K562 (cell line): Measurements from ENCODE around the gene BSDC1. TPM values are rescaled to one million over a fixed set of nuclear protein-coding genes. Genes with fewer than 3 reads are reported as not detected.

ENCODE experiments used
- ATAC-seq: fragments of 200-7000 bp; cut with Tn5 transposase; 3 replicates; pipeline ENCODE4 v1.9.1; 2020; ENCODE audit warnings: moderate library complexity
- BruUV-seq: library from RNA; stranded (reverse); fragments of 400-500 nt; replicated peaks from 2 replicates; lab custom pipeline; 2021; lab: Mats Ljungman, UMichigan
- CTCF ChIA-PET: fragments of 300-600 bp; formaldehyde crosslinking; extraction: SDS; loops from one replicate; lab custom pipeline; 2021; ENCODE audit warnings: low intra/inter-chr PET ratio; lab: Yijun Ruan, JAX
- POLR2A ChIA-PET: fragments of 300-600, 350-650 bp; sonication (Branson Sonifier 250); formaldehyde crosslinking; extraction: SDS; loops from one replicate; lab custom pipeline; 2021; ENCODE audit warnings: antibody characterized with exemption, inconsistent platforms; lab: Yijun Ruan, JAX
- DNase-seq, 4 experiments: peaks; one replicate each; pipeline versions ENCODE4 v3.0.0 to v3.0.0-alpha.2; 2011 to 2018; ENCODE audit warnings: low spot score in 3 of 4, mixed read lengths in 3 of 4; ENCODE audit errors: extremely low read depth in 1 of 4
- FAIRE-seq: peaks from 2 replicates; lab custom pipeline; 2011; peaks lifted over from hg19 to GRCh38; lab: Jason Lieb, UNC
- H2AFZ ChIP-seq: 2 replicates; pipeline ENCODE4 v1.6.0; 2011; ENCODE audit warnings: low read depth, low read length, control low read depth, inconsistent platforms
- H3K27ac ChIP-seq: fragments of 200-600 bp; 3 replicates; pipeline ENCODE4 v1.8.0; 2011; ENCODE audit warnings: low read depth, mild to moderate bottlenecking, control low read depth, inconsistent platforms, low read length, moderate library complexity, mixed read lengths; ENCODE audit errors: extremely low read depth
- H3K27me3 ChIP-seq, 2 experiments: fragments of 300-600 bp in 1 of 2; 2 replicates in 1 of 2; 3 replicates in 1 of 2; pipeline versions ENCODE4 v1.6.0 to v1.8.0; 2011; ENCODE audit warnings: inconsistent platforms in 2 of 2, low read length in 2 of 2, mild to moderate bottlenecking in 1 of 2, mixed read lengths in 1 of 2, moderate library complexity in 1 of 2; ENCODE audit not compliant: control insufficient read depth in 2 of 2, insufficient read depth in 2 of 2
- H3K36me3 ChIP-seq: fragments of 300-600 bp; 3 replicates; pipeline ENCODE4 v1.8.0; 2011; ENCODE audit warnings: mild to moderate bottlenecking, low read length, inconsistent platforms; ENCODE audit not compliant: control insufficient read depth, insufficient read depth
- H3K4me1 ChIP-seq, 2 experiments: fragments of 200-600 bp in 1 of 2; replicated peaks in 1 of 2; 2 replicates in 1 of 2; 3 replicates in 1 of 2; pipeline versions ENCODE4 v1.5.1 to v1.8.0; 2011; ENCODE audit warnings: inconsistent platforms in 2 of 2, low read length in 2 of 2, mild to moderate bottlenecking in 1 of 2, mixed read lengths in 1 of 2, moderate library complexity in 1 of 2; ENCODE audit not compliant: control insufficient read depth in 2 of 2, insufficient read depth in 2 of 2
- H3K4me2 ChIP-seq: 2 replicates; pipeline ENCODE4 v1.6.1; 2011; ENCODE audit warnings: low read length, control low read depth, inconsistent platforms, mixed read lengths; ENCODE audit not compliant: insufficient read depth
- H3K4me3 ChIP-seq: fragments of 200-600 bp; sonication (generic), shearing (Covaris generic); 2 replicates; pipeline ENCODE4 v1.5.1; 2016; ENCODE audit warnings: control low read depth, inconsistent platforms
- H3K79me2 ChIP-seq: fragments of 200-600 bp; 3 replicates; pipeline ENCODE4 v1.8.0; 2011; ENCODE audit warnings: low read length, inconsistent platforms; ENCODE audit not compliant: control insufficient read depth, insufficient read depth
- H3K9ac ChIP-seq, 2 experiments: 2 replicates each; pipeline versions ENCODE4 v1.6.0 to v1.6.1; 2011; ENCODE audit warnings: low read depth in 2 of 2, low read length in 2 of 2, control low read depth in 1 of 2, inconsistent platforms in 1 of 2, mild to moderate bottlenecking in 1 of 2, mixed read lengths in 1 of 2; ENCODE audit not compliant: insufficient read depth in 1 of 2
- H3K9me1 ChIP-seq: one replicate; pipeline ENCODE4 v1.6.0; 2011; ENCODE audit warnings: inconsistent platforms, mild to moderate bottlenecking, low read length, moderate library complexity; ENCODE audit not compliant: control insufficient read depth, insufficient read depth
- H3K9me3 ChIP-seq: replicated peaks from 2 replicates; pipeline ENCODE4 v1.5.1; 2011; ENCODE audit warnings: low read depth, low read length, inconsistent platforms; ENCODE audit not compliant: control insufficient read depth, insufficient read depth
- H4K20me1 ChIP-seq: replicated peaks from 2 replicates; pipeline ENCODE4 v1.6.1; 2011; ENCODE audit warnings: low read length, inconsistent platforms, mixed read lengths; ENCODE audit not compliant: control insufficient read depth, insufficient read depth
- BRCA1 ChIP-seq, 2 experiments: fragments of 450-650 bp in 1 of 2; sonication (generic) in 1 of 2; formaldehyde crosslinking in 1 of 2; IDR thresholded peaks; 2 replicates each; pipeline versions ENCODE4 v1.5.0 to v1.6.1; 2017 to 2020; ENCODE audit warnings: mild to moderate bottlenecking in 1 of 2, missing genetic modification reagents in 1 of 2
- ETV5 ChIP-seq: sonication (generic); formaldehyde crosslinking; IDR thresholded peaks from 2 replicates; pipeline ENCODE4 v1.4.0; 2020; ENCODE audit warnings: low read depth, mild to moderate bottlenecking, missing genetic modification reagents
- KLF13 ChIP-seq: fragments of 450-650 bp; IDR thresholded peaks from 2 replicates; pipeline ENCODE4 v1.6.1; 2016; ENCODE audit warnings: missing genetic modification characterization, low read depth, mild to moderate bottlenecking, missing compliant biosample characterization, moderate library complexity, borderline replicate concordance
- MED1 ChIP-seq: sonication (generic); formaldehyde crosslinking; IDR thresholded peaks from 2 replicates; pipeline ENCODE4 v1.8.1; 2023; ENCODE audit warnings: missing genetic modification reagents, borderline replicate concordance
- POLR2AphosphoS2 ChIP-seq: IDR thresholded peaks from 2 replicates; pipeline ENCODE4 v1.6.1; 2012; ENCODE audit warnings: low read length, improper control_type of control experiment
- POLR2G ChIP-seq: fragments of 200-400 bp; formaldehyde crosslinking; IDR thresholded peaks from 2 replicates; pipeline ENCODE4 v1.6.1; 2017; ENCODE audit warnings: low read depth, mild to moderate bottlenecking, antibody characterized with exemption, low read length, moderate library complexity
- RBFOX2 ChIP-seq: fragments of 200-400 bp; formaldehyde crosslinking; IDR thresholded peaks from 2 replicates; pipeline ENCODE4 v1.6.1; 2017; ENCODE audit warnings: low read depth, mild to moderate bottlenecking, low read length, moderate library complexity
- RBM22 ChIP-seq: fragments of 200-400 bp; formaldehyde crosslinking; IDR thresholded peaks from 2 replicates; pipeline ENCODE4 v1.6.1; 2018; ENCODE audit warnings: low read length, low read depth; ENCODE audit not compliant: poor library complexity, severe bottlenecking
- TAF9B ChIP-seq: fragments of 450-650 bp; IDR thresholded peaks from 2 replicates; pipeline ENCODE4 v1.6.1; 2018; ENCODE audit warnings: mild to moderate bottlenecking; ENCODE audit not compliant: partially characterized antibody
- ZNF551 ChIP-seq: fragments of 250-450 bp; sonication (Bioruptor Pico); IDR thresholded peaks from 2 replicates; pipeline ENCODE4 v1.5.0; 2021; ENCODE audit warnings: mild to moderate bottlenecking, moderate library complexity
- ZNF584 ChIP-seq: fragments of 200-800 bp; sonication (Bioruptor generic); IDR thresholded peaks from 2 replicates; pipeline ENCODE4 v1.6.1; 2016; ENCODE audit warnings: low read depth, mild to moderate bottlenecking, missing genetic modification characterization, missing compliant biosample characterization
- WGBS: fragments of 100-300 bp; shearing (Covaris generic); methylation state at CpG from one replicate; pipeline ENCODE4 v1.1.6; 2016; ENCODE audit warnings: low coverage, mixed read lengths; ENCODE audit not compliant: insufficient coverage; ENCODE audit errors: missing lambda C conversion rate; 5-methylcytosine and 5-hydroxymethylcytosine counted together
- in situ Hi-C: fragments of 300-500 bp; cut with MboI; formaldehyde crosslinking; loops from 4 replicates; pipeline ENCODE4 v1.15.0; 2018; ENCODE audit warnings: inconsistent platforms, mixed read lengths
- intact Hi-C: fragments of 100-400 bp; cut with micrococcal nuclease; formaldehyde crosslinking; loops from 2 replicates; pipeline ENCODE4 v1.14.2; 2022
- polyA plus RNA-seq, 8 experiments: library from polyadenylated mRNA; depleted of rRNA in 4 of 8; stranded (reverse) in 5 of 8; unstranded in 3 of 8; fragments of >200 nt; fragmentation: Nextera tagmentation in 2 of 8; fragmentation: Illumina TruSeq in 1 of 8; extraction: Ambion mirVana in 2 of 8; extraction: Trizol in 1 of 8; gene quantifications; 2 replicates each; pipeline versions ENCODE4 v1.2.1 to v1.2.3, GENCODE V29; 2011 to 2014; ENCODE audit warnings: inconsistent platforms in 1 of 8, missing spikeins in 1 of 8
- total RNA-seq, 7 experiments: library from RNA; depleted of rRNA in 6 of 7; stranded (reverse); fragments of >200 nt in 6 of 7; fragmentation: Illumina TruSeq in 2 of 7; extraction: Trizol in 2 of 7; gene quantifications; 2 replicates each; pipeline versions ENCODE4 v1.2.1 to v1.2.3, GENCODE V29; 2011 to 2021; ENCODE audit warnings: low replicate concordance in 1 of 7
- TF ChIP-seq, protein P1 (sequence below): fragments of 450-650 bp; conservative IDR thresholded peaks from 2 replicates; pipeline ENCODE4 v1.6.1; 2016; ENCODE audit warnings: missing genetic modification characterization, low read depth, mild to moderate bottlenecking, control low read depth, missing compliant biosample characterization

Gene BSDC1
- total and polyA plus RNA-seq, 9 of the 15 experiments (the other 6 are each of a cell fraction or from before 2014, with no cell fraction given), result 10.2 to 96.8 (median 73.1) TPM

DNA sequence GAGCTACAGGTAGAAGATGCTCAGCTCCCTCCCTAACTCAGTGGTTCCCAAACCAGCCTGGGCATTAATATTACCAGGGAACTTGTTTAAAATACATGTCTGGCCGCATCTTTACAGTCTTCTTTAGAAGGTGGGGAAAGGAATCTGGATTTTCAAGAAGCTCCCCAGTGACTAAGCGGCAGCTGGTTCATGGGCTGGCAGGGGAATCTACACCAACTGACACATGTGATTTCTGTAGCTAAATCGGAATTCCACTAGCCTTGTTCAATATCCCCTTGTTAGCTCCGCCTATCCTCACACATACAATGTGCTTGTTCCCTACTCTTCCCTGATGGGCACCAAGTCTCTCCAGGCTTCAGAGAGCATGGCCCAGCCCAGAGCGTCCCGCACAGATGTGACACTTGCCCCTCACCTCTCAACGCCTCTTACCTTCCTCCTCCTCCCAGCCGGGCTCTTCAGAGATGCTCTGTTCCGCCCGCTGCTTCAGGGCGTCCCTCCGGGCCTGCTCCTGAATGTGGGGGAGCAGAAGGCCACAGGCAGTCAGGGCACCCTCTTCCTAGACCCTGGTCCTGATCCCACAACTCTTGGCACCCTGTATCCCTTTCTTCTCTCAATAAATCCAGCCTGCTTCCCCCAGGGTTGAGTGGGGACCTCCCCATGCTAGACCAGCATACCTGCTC lies 16.6 kb downstream of the BSDC1 start:
- in situ Hi-C loops, result no loop called here
- FAIRE-seq, result no peak
- no peaks in the 10 kb centered on the region for H4K20me1 ChIP-seq
- H3K27me3 ChIP-seq, result no peaks in the 10 kb centered on the region
- H3K79me2 ChIP-seq, result no peaks in the 10 kb centered on the region
- no peak overlapping the region for H2AFZ ChIP-seq
- intact Hi-C loops, result no loop called here
- peak overlapping the region in 1 of 2 experiments; percentile 19; a peak in 1 of 4 replicates for H3K9ac ChIP-seq
- ChIA-PET POLR2A (interaction anchor here (0.6 to 4.7 kb wide), 10 partner anchors 10 to 979 kb away, joined by 3 to 62 read pairs (median 4); partner anchors contain the start of gene BSDC1), CTCF (no interaction called here)
- no TSS peak for BruUV-seq
- H3K36me3 ChIP-seq, result peaks cover 98% of the 10 kb centered on the region
- no peak; the same call in 2 of the 3 replicates for ATAC-seq
- TF ChIP-seq ZNF584 (CRISPR knock-in tag) (no peak), BRCA1 (IDR thresholded peaks at IDR 0.05) (no peak), BRCA1 (CRISPR knock-in tag; IDR thresholded peaks at IDR 0.05) (no peak), ETV5 (CRISPR knock-in tag) (no peak), ZNF551 (CRISPR knock-in tag) (no peak), KLF13 (tag) (no peak), RBFOX2 (peak; percentile 53), RBM22 (peak; percentile 42), TAF9B (no peak), POLR2AphosphoS2 (peak; percentile 31; the same call in 1 of the 2 replicates), MED1 (CRISPR knock-in tag) (no peak), POLR2G (peak; percentile 40; the same call in 1 of the 2 replicates)
- TF ChIP-seq, protein P1, sequence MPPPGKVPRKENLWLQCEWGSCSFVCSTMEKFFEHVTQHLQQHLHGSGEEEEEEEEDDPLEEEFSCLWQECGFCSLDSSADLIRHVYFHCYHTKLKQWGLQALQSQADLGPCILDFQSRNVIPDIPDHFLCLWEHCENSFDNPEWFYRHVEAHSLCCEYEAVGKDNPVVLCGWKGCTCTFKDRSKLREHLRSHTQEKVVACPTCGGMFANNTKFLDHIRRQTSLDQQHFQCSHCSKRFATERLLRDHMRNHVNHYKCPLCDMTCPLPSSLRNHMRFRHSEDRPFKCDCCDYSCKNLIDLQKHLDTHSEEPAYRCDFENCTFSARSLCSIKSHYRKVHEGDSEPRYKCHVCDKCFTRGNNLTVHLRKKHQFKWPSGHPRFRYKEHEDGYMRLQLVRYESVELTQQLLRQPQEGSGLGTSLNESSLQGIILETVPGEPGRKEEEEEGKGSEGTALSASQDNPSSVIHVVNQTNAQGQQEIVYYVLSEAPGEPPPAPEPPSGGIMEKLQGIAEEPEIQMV (tag), result no peak
- H3K4me3 ChIP-seq, result no peak overlapping the region
- no peaks in the 10 kb centered on the region for H3K4me1 ChIP-seq
- 96% methylated on average over 12 of the region's 12 CpGs for WGBS
- no peak overlapping the region for H3K27ac ChIP-seq
- peak in 1 of 4 experiments; percentile 22 for DNase-seq
- H3K9me1 ChIP-seq, result no peaks in the 10 kb centered on the region
- no peak overlapping the region for H3K4me2 ChIP-seq
- no peaks in the 10 kb centered on the region for H3K9me3 ChIP-seq
